WERI-Rb-1 (cell line): ENCODE results near the gene CAVIN2.
"Not testable (repeated sequence)": the region's sequence is repeated elsewhere in the genome, so short reads cannot be mapped to it uniquely, and the experiment has no call there.

ENCODE experiments used
- DNase-seq: peaks from one replicate; pipeline ENCODE4 v3.0.0-alpha.2; 2020
- H3K27ac ChIP-seq: fragments of 250-450 bp; sonication (Bioruptor Pico); 2 replicates; pipeline ENCODE4 v1.5.1; 2020; ENCODE audit warnings: mild to moderate bottlenecking, moderate library complexity
- H3K27me3 ChIP-seq: fragments of 250-450 bp; sonication (Bioruptor Pico); 2 replicates; pipeline ENCODE4 v1.5.1; 2021; ENCODE audit warnings: mild to moderate bottlenecking, low read depth, moderate library complexity; ENCODE audit not compliant: insufficient read depth, severe bottlenecking
- H3K36me3 ChIP-seq: fragments of 250-450 bp; sonication (Bioruptor Pico); 2 replicates; pipeline ENCODE4 v1.5.1; 2020; ENCODE audit warnings: mild to moderate bottlenecking, moderate library complexity
- H3K4me3 ChIP-seq: 2 replicates; pipeline ENCODE4 v1.5.1; 2011; ENCODE audit warnings: low read depth, mild to moderate bottlenecking, control low read depth, low read length
- H3K9me3 ChIP-seq: fragments of 250-450 bp; sonication (Bioruptor Pico); 2 replicates; pipeline ENCODE4 v1.5.1; 2021; ENCODE audit warnings: mild to moderate bottlenecking, moderate library complexity; ENCODE audit not compliant: severe bottlenecking
- CTCF ChIP-seq: IDR thresholded peaks from 2 replicates; pipeline ENCODE4 v1.5.1; 2011; ENCODE audit warnings: low read depth, mild to moderate bottlenecking, control low read depth, inconsistent platforms, low read length

Gene CAVIN2

DNA sequence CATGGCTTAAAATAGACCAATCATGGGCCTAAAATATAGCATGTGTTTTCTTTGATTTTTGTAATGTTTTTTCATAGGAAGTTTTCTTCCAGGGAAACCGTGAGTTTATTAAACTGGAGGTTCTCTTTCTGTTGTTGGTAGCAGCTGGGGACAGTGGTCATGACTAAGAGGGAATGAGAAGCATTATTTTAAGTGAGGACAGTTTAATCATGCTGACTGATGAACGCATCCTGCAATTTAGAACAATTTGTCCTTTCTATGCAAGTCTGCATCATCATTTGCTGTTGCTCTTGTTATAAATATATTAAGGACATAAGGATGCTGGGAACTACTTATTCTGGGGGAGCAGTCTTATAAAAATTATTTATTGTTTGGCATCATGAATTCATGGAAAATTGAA is 51.2 kb downstream of the CAVIN2 start:
- no peak for DNase-seq
- H3K9me3 ChIP-seq: no peaks in the 10 kb centered on the region
- no peak overlapping the region for H3K4me3 ChIP-seq
- no peak for TF ChIP-seq CTCF
- no peaks in the 10 kb centered on the region for H3K27me3 ChIP-seq
- no peak overlapping the region for H3K27ac ChIP-seq
- no peaks in the 10 kb centered on the region for H3K36me3 ChIP-seq

- H3K9me3 ChIP-seq: no peaks in the 10 kb centered on the region
- no peak overlapping the region for H3K4me3 ChIP-seq
- no peak for DNase-seq
- no peak for TF ChIP-seq CTCF
- H3K27me3 ChIP-seq: no peaks in the 10 kb centered on the region
- H3K27ac ChIP-seq: no peak overlapping the region
- H3K36me3 ChIP-seq: no peaks in the 10 kb centered on the region
Observed at GRCh38 chr2:191791953-191792560, 54.8 kb downstream of the CAVIN2 start.

GRCh38 chr2:191790737-191791136 is 56.2 kb downstream of the CAVIN2 start:
- H3K36me3 ChIP-seq: no peaks in the 10 kb centered on the region
- H3K27ac ChIP-seq: no peak overlapping the region
- DNase-seq: no peak
- TF ChIP-seq CTCF: no peak
- no peaks in the 10 kb centered on the region for H3K9me3 ChIP-seq
- no peaks in the 10 kb centered on the region for H3K27me3 ChIP-seq
- H3K4me3 ChIP-seq: no peak overlapping the region

DNA sequence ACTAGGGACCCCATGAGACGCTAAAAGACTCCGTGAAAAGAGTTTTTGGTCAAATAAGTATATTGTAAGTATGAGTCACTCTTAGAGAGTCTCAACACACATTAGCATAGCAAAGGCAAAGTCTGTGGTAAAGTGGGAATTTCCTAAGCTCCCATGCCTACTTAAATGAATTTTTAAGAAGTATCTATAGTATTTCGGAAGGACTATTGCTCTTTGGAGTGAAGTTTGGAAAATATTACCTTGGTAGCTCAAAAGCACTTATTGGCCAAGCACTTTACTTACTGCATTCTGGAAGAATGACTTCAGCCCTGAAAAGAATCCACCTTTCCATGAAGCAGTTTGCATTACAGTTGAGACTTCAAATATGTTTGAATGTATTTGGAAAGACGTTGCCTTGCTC is 57.1 kb downstream of the CAVIN2 start:
- no peak for TF ChIP-seq CTCF
- no peak for DNase-seq
- Histone ChIP-seq H3K9me3 (no peaks in the 10 kb centered on the region), H3K36me3 (no peaks in the 10 kb centered on the region), H3K27me3 (no peaks in the 10 kb centered on the region), H3K4me3 (no peak overlapping the region), H3K27ac (no peak overlapping the region)

GRCh38 chr2:191786694-191787093 is 60.2 kb downstream of the CAVIN2 start:
- no peak for DNase-seq
- Histone ChIP-seq H3K9me3 (no peaks in the 10 kb centered on the region), H3K4me3 (no peak overlapping the region), H3K36me3 (no peaks in the 10 kb centered on the region), H3K27me3 (no peaks in the 10 kb centered on the region), H3K27ac (no peak overlapping the region)
- no peak for TF ChIP-seq CTCF

- DNase-seq, H3K27me3 ChIP-seq, H3K36me3 ChIP-seq, H3K4me3 ChIP-seq, H3K9me3 ChIP-seq, H3K27ac ChIP-seq: not testable (repeated sequence)
Observed at GRCh38 chr2:191785651-191786050, 61.2 kb downstream of the CAVIN2 start.
